ENCODE measurements around the gene EFL1.

DNA sequence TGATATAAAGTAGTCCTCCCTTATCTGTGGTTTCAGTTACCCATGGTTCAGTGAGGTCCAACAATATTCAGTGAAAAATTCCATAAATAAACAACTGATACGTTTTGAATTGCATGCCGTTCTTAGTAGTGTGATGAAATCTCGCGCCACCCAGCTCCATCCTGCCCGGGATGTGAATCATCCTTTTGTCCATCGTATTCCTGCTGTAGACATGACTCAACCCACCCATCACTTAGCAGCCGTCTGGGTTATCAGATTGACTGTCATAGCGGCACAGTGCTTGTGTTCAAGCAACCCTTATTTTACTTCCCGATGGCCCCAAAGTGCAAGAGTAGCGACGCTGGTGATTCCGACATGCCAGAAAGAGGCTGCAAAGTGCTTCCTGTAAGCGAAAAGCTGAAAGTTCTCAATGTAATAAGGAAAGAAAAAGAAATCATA lies 168.7 kb downstream of the EFL1 start:
- TF ChIP-seq, protein P1, sequence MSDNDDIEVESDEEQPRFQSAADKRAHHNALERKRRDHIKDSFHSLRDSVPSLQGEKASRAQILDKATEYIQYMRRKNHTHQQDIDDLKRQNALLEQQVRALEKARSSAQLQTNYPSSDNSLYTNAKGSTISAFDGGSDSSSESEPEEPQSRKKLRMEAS (IDR thresholded peaks at IDR 0.05) = no peak
- TF ChIP-seq NFIC (IDR thresholded peaks at IDR 0.05) (no peak), ZBTB7A (IDR thresholded peaks at IDR 0.05; ENCODE audit: low read depth) (no peak), CEBPB (IDR thresholded peaks at IDR 0.05) (no peak), EGR1 (IDR thresholded peaks at IDR 0.05) (no peak), EP300 (IDR thresholded peaks at IDR 0.05; ENCODE audit: borderline replicate concordance) (no peak), TAF1 (IDR thresholded peaks at IDR 0.05; ENCODE audit: low read depth) (no peak)

All from Ishikawa (cell line).